ENCODE data around the gene C8G. TPM values are rescaled to one million over a fixed set of nuclear protein-coding genes. Genes with fewer than 3 reads are reported as not detected.

Gene C8G
- total and polyA plus RNA-seq, 2 of the 13 experiments (the other 11 are each of a cell fraction or from before 2014, with no cell fraction given): 4.9 to 12.8 TPM

DNA sequence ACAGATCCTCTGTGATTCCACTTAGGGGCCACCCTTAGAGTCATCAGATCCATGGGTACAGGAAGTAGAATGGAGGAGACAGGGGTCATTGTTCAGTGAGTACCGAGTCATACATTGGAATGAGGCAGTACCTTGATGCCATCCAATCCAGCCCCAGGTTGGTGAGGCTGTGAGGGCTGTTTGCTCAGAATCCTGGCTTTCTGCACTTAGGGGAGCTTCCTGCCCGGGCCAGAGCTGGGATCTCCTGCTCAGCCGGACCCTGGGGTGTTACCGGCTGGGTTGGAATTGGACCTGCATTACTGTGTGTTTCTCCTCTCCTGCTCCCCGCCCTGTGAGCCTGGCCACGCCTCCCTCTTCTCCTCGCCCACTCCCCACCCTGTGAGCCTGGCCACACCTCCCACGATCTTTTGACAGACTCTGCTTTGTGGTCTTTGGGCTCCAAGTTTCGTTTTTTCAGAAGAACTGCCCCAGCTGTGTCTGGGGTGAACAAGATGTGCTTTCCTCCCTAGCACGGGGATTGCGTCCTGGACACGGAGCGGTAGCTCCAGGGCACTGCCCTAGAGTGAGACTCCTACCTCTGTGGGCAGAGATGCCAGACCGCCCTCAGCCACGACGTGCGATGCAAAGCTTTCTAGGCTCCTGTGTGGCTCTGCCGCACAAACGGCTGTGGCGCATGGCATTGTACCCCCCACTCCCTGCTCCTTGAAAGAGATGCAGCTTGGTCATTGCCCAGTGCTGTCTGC lies 43.4 kb upstream of the C8G start (continued):
- TF ChIP-seq TBX2 (CRISPR knock-in tag; IDR thresholded peaks at IDR 0.05; ENCODE audit: borderline replicate concordance) (0 out of 2 replicates have a peak, but pooled peaks have one; percentile 33), TFDP2 (CRISPR knock-in tag; IDR thresholded peaks at IDR 0.05) (no peak), TARDBP (CRISPR knock-in tag; IDR thresholded peaks at IDR 0.05) (0 out of 2 replicates have a peak, but pooled peaks have one; percentile 28), JUN (CRISPR knock-in tag; IDR thresholded peaks at IDR 0.05) (no peak), MYPOP (CRISPR knock-in tag; IDR thresholded peaks at IDR 0.05) (no peak), ZNF510 (CRISPR knock-in tag; IDR thresholded peaks at IDR 0.05; ENCODE audit: low read depth) (no peak), HMG20B (CRISPR knock-in tag; conservative IDR thresholded peaks at IDR 0.05) (no peak), ZNF414 (CRISPR knock-in tag; IDR thresholded peaks at IDR 0.05) (no peak), ZNF75D (CRISPR knock-in tag; IDR thresholded peaks at IDR 0.05; ENCODE audit: borderline replicate concordance) (no peak), ZNF687 (CRISPR knock-in tag; IDR thresholded peaks at IDR 0.05) (peak; percentile 1), ZNF558 (CRISPR knock-in tag; IDR thresholded peaks at IDR 0.05; ENCODE audit: borderline replicate concordance) (no peak), BRF2 (CRISPR knock-in tag; IDR thresholded peaks at IDR 0.05) (no peak), MTF2 (CRISPR knock-in tag; IDR thresholded peaks at IDR 0.05; ENCODE audit: borderline replicate concordance) (no peak), ZBTB21 (CRISPR knock-in tag; IDR thresholded peaks at IDR 0.05) (no peak), RXRB (CRISPR knock-in tag; IDR thresholded peaks at IDR 0.05; ENCODE audit: borderline replicate concordance) (peak; percentile 49; the same call in 1 of the 2 replicates), ZBTB7B (CRISPR knock-in tag; IDR thresholded peaks at IDR 0.05) (no peak), ZNF782 (CRISPR knock-in tag; IDR thresholded peaks at IDR 0.05; ENCODE audit: borderline replicate concordance) (no peak), RBAK (CRISPR knock-in tag; IDR thresholded peaks at IDR 0.05) (no peak), YEATS2 (CRISPR knock-in tag; IDR thresholded peaks at IDR 0.05; ENCODE audit: borderline replicate concordance) (no peak)
